GM21529 (cell line): Measurements from ENCODE around the gene MUC22.
"Not testable (repeated sequence)": the region's sequence is repeated elsewhere in the genome, so short reads cannot be mapped to it uniquely, and the experiment has no call there.

Experiments
- ATAC-seq: cut with Tn5 transposase; IDR thresholded peaks from one replicate; pipeline ENCODE4 v1.9.1; 2021; ENCODE audit not compliant: unreplicated experiment

MUC22 gene

DNA sequence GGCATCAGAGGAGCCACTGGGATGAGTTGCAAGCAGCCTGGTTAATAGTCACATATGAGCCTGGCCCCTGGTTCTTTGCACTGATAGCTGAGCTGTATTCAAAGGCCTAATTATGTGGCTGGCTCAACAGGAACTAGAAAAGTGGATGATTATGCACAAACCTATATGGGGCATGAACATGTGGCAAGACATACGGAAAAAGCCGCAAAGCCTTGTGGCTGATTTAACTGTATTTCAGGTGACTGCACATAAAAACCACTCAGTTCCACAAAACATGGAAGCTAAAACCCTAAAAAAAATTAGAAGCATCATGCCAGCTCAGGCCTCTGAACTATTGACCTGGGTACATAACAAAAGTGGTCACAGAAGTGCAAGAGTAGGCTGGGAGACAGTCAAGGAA is 13.0 kb upstream of the MUC22 start:
- ATAC-seq = no peak

- no peak for ATAC-seq
Measured at GRCh38 chr6:30998785-30999184, 11.5 kb upstream of the MUC22 start.

GRCh38 chr6:31000067-31000860 is 10.0 kb upstream of the MUC22 start:
- ATAC-seq = not testable (repeated sequence)

GRCh38 chr6:31001281-31001888 is 8.9 kb upstream of the MUC22 start:
- ATAC-seq = no peak

- no peak for ATAC-seq
Measured at GRCh38 chr6:31002471-31002870, 7.8 kb upstream of the MUC22 start.

DNA sequence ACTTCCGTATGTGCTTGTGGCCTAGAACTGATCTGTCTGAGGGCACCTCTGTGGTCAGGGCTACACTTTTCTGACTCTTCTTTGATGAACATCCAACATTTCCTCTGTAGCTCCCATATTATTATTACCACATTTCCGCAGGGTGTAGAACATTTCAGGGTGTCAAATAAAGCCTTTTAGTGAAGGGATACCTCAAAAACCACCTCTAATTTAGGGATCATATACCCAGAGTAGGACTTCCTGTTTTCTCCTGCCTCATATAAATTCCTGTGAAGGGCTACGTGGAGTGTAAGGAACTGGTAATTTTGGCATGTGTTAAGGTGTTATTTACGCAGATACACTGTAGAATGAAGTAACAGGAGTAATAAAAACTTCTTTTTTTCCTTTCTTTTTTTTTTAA is 5.5 kb upstream of the MUC22 start:
- ATAC-seq = no peak

DNA sequence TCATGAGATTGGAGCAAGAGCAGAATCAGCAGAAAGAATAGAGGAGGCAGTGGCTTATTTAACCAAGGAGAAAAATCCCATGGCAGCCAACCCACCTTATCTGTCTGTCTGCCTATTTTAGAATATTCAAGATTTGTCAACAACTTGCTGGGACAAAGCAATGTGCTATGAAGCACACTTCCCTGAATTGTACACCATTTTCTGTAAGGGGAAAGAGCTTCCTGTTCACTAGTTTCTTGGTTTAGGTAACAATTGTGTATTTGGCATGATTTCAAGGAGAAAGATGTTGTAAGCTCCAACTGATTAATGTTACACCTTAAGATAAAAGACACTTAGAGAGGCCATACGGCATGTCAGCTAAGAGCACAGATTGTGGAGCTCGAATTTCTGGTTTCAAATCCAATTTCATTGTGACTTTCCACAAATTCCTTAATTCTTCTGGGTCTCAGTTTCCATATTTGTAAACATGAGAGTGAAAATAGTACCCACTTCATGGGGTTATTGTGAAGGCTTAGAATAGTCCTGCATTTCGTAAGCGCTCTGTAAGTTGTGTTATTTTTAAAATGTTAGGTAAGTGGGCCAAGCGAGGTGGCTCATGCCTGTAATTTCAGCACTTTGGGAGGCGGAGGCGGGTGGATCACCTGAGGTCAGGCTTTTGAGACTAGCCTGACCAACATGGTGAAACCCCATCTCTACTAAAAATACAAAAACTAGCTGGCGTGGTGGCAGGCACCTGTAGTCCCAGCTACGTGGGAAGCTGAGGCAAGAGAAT is 4.8 kb upstream of the MUC22 start:
- no peak for ATAC-seq

DNA sequence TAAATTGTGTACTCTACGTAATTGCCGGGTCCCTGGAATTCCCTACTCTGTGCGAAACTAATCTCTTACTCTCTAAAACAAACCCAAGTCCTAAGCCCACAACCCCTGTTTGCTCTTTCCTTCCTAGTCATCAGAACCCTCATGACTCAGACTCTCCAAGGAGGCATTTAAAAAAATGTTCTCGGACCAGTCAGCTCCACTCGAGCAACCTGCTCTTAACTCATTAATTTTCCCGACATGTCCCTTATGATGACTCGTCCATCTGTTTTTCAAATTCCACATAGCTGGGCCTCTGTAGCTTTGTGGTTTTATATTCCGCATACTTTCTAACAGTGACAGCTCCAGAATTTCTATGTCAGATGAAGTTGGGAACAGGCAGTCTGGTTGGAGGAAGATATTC is 2.6 kb upstream of the MUC22 start:
- ATAC-seq = no peak

GRCh38 chr6:31008165-31008564 is 2.1 kb upstream of the MUC22 start:
- ATAC-seq = no peak

- ATAC-seq = no peak
Measured at GRCh38 chr6:31009731-31010130, 543 bp upstream of the MUC22 start.

DNA sequence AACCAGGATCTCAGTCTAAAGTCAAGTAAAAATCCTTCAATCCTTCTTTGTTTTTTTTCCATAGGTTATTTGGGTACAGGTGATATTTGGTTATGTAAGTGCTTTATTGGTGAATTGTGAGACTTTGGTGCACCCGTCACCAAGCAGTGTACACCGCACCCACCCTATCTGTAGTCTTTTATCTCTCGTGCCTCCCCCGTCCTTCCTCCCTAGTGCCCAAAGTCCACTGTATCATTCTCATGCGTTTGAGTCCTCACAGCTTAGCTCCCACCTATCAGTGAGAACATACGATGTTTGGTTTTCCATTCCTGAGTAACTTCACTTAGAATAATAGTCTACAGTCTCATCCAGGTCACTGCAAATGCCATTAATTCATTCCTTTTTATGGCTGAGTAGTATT is 879 bp downstream of the MUC22 start:
- no peak for ATAC-seq

GRCh38 chr6:31016659-31017299 is 6.5 kb downstream of the MUC22 start:
- no peak for ATAC-seq

- not testable (repeated sequence) for ATAC-seq
Measured at GRCh38 chr6:31017436-31017835, 7.2 kb downstream of the MUC22 start.

DNA sequence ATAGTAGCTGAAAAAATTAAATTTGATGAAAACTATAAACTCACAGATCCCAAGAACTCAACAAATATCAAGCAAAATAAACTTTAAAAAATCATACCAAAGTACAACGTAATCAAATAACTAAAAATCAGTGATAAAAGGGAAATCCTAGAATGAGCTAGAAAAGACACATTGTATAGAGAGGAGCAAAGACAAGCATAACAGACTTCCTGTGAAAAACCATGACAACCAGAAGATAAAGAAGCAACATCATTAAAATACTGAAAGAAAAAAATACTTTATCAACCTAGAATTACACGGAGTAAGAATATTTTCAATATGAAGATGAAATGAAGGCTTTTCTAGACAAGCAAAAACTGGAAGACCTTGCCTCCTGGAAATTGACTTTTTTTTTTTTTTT is 9.8 kb downstream of the MUC22 start:
- no peak for ATAC-seq

DNA sequence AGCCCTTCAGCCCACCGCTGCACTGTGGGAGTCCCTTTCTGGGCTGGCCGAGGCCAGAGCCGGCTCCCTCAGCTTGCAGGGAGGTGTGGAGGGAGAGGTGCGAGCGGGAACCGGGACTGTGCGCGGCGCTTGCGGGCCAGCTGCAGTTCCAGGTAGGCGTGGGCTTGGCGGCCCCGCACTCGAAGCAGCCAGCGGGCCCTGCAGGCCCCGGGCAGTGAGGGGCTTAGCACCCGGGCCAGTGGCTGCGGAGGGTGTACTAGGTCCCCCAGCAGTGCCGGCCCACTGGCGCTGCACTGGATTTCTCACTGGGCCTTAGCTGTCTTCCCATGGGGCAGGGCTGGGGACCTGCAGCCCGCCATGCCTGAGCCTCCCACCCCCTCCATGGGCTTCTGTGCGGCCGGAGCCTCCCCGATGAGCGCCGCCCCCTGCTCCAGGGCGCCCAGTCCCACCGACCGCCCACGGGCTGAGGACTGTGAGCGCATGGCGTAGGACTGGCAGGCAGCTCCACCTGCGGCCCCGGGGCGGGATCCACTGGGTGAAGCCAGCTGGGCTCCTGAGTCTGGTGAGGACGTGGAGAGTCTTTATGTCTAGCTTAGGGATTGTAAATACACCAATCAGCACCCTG is 10.5 kb downstream of the MUC22 start:
- ATAC-seq = not testable (repeated sequence)

GRCh38 chr6:31021705-31022531 is 11.6 kb downstream of the MUC22 start:
- not testable (repeated sequence) for ATAC-seq

DNA sequence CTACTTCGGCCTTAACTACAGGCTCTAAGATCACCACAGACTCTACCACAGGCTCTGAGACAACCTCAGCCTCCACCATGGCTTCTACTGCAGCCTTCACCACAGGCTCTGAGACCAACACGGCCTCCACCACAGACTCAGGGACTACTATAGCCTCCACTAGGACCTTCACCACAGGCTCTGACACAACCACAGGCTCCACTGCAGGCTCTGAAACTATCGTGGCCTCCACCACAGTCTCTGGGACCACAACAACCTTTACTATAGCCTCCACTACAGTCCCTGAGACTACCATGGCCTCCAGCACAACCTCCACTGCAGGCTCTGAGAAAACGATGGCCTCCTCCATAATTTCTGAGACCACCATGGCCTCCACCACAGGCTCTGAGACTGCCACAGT is 15.3 kb downstream of the MUC22 start:
- no peak for ATAC-seq

DNA sequence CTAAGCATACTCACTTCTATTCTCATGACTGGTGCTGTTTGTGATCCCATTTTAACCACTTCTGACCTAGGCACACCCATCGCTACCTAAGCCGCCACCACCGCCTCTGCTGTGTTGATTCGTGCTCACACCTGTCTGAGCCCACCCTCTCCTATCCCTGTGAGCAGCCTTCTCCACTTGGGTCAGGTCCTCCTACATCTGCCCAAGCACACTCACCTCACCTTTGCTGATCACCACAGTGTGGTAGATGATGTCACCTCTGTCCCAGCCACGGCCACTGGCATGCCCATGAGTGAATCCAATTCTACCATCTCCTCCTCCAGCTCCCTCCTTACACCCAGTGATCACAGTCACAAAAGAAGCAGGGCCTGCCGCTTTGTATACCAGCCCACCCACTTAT is 20.8 kb downstream of the MUC22 start:
- no peak for ATAC-seq

GRCh38 chr6:31033075-31033474 is 22.8 kb downstream of the MUC22 start:
- no peak for ATAC-seq

DNA sequence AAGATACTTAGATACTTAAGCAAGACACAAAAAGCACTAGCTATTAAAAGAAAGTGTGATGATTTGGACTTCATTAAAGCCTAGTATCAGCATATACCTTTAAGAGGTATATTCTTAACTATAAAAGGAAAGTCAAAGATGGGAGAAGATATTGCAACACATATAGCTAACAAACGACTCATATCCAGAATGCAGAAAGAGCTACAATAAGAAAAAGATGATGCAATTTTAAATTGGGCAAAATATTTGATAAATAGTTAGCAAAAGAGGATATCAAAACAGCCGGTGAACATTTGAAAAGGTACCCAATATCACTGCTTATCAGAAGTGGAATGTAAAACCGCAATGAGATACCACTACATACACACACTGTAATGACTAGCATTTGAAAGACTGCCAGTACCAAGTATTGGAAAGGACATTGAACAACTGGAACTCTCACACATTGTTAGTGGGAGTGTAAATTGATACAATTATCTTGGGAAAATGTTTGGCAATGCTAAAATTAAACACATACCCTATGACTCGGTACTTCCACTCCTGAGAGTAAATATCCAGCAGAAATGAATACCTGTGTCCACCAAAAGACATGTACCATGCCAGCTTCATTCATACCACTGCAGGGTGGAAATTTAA is 25.7 kb downstream of the MUC22 start:
- ATAC-seq = no peak
